MCF 10A (cell line): ENCODE measurements around the gene MTFP1. TPM values are rescaled to one million over a fixed set of nuclear protein-coding genes. Genes with fewer than 3 reads are reported as not detected.

ENCODE experiments used
- BruUV-seq: library from RNA; stranded (reverse); fragments of 400-500 nt; replicated peaks from 2 replicates; lab custom pipeline; 2021; lab: Mats Ljungman, UMichigan
- CTCF ChIA-PET: fragments of 300-600 bp; sonication (Branson Sonifier 250); formaldehyde crosslinking; extraction: SDS; loops from one replicate; lab custom pipeline; 2021; ENCODE audit warnings: antibody characterized with exemption, inconsistent platforms; lab: Yijun Ruan, JAX
- POLR2A ChIA-PET: fragments of 300-600, 350-650 bp; sonication (Branson Sonifier 250); formaldehyde crosslinking; extraction: SDS; loops from one replicate; lab custom pipeline; 2020; ENCODE audit warnings: antibody characterized with exemption, inconsistent platforms; lab: Yijun Ruan, JAX
- DNase-seq: peaks from one replicate; pipeline ENCODE4 v3.0.0-alpha.2; 2018; ENCODE audit not compliant: unreplicated experiment
- H3K27ac Mint-ChIP-seq: one replicate; pipeline ENCODE4 v1.8.0; 2022; ENCODE audit warnings: mild to moderate bottlenecking, low read depth, mixed read lengths; ENCODE audit not compliant: unreplicated experiment
- H3K27me3 Mint-ChIP-seq: one replicate; pipeline ENCODE4 v1.8.0; 2022; ENCODE audit warnings: mixed read lengths; ENCODE audit not compliant: insufficient read depth, unreplicated experiment
- H3K36me3 Mint-ChIP-seq: one replicate; pipeline ENCODE4 v1.8.0; 2022; ENCODE audit warnings: mild to moderate bottlenecking, moderate library complexity, mixed read lengths; ENCODE audit not compliant: insufficient read depth, unreplicated experiment
- H3K4me1 Mint-ChIP-seq: one replicate; pipeline ENCODE4 v1.8.0; 2022; ENCODE audit warnings: mixed read lengths; ENCODE audit not compliant: insufficient read depth, unreplicated experiment
- H3K4me3 Mint-ChIP-seq: one replicate; pipeline ENCODE4 v1.8.0; 2022; ENCODE audit warnings: mild to moderate bottlenecking, moderate library complexity, mixed read lengths; ENCODE audit not compliant: unreplicated experiment
- H3K9me3 Mint-ChIP-seq: one replicate; pipeline ENCODE4 v1.8.0; 2022; ENCODE audit warnings: mixed read lengths; ENCODE audit not compliant: unreplicated experiment
- CTCF ChIP-seq: fragments of 200-600 bp; IDR thresholded peaks from one replicate; pipeline ENCODE4 v1.8.0; 2022; ENCODE audit warnings: antibody characterized with exemption, mild to moderate bottlenecking; ENCODE audit not compliant: unreplicated experiment
- intact Hi-C: fragments of 100-400 bp; cut with micrococcal nuclease; formaldehyde crosslinking; loops from 2 replicates; pipeline ENCODE4 v1.14.1; 2022
- total RNA-seq: library from RNA; stranded (reverse); gene quantifications from 2 replicates; pipeline ENCODE4 v1.2.3, GENCODE V29; 2022

The MTFP1 gene
- total RNA-seq, 1 experiment from 2014 or later: 31.6 TPM

- peak; percentile 94 for DNase-seq
- peaks cover 50% of the 10 kb centered on the region for H3K4me1 Mint-ChIP-seq
- peak overlapping the region; percentile 54 for H3K4me3 Mint-ChIP-seq
- intact Hi-C loops: loop anchor here (1.0 kb wide), 1 partner anchor 9 kb away; no protein-coding TSS in a partner anchor
- ChIA-PET POLR2A (interaction anchor here (0.9 to 11.3 kb wide), 6 partner anchors 10 to 161 kb away, joined by 3 to 342 read pairs (median 10); partner anchors contain the start of genes MTFP1 and SEC14L2), CTCF (interaction anchor here (0.9 to 5.4 kb wide), 7 partner anchors 10 to 73 kb away, joined by 3 to 59 read pairs (median 6); partner anchors contain the start of genes MTFP1 and SEC14L2)
- H3K27ac Mint-ChIP-seq: peak overlapping the region; percentile 90
- peaks cover 96% of the 10 kb centered on the region for H3K36me3 Mint-ChIP-seq
- no peak for TF ChIP-seq CTCF
- no TSS peak for BruUV-seq
- H3K27me3 Mint-ChIP-seq: no peaks in the 10 kb centered on the region
- no peaks in the 10 kb centered on the region for H3K9me3 Mint-ChIP-seq
These were observed 13.8 kb upstream of the MTFP1 start for GRCh38 chr22:30411780-30412179.

- no TSS peak for BruUV-seq
- CTCF ChIA-PET: interaction anchor here (0.6 to 5.4 kb wide), 8 partner anchors 11 to 157 kb away, joined by 3 to 59 read pairs (median 4); partner anchors contain the start of gene MTFP1
- Mint-ChIP-seq H3K36me3 (peaks cover 97% of the 10 kb centered on the region), H3K27me3 (no peaks in the 10 kb centered on the region), H3K27ac (peak overlapping the region; percentile 90), H3K9me3 (no peaks in the 10 kb centered on the region), H3K4me1 (peaks cover 50% of the 10 kb centered on the region), H3K4me3 (no peak overlapping the region)
- intact Hi-C loops: no loop called here
- DNase-seq: no peak
- POLR2A ChIA-PET: interaction anchor here (0.6 to 11.3 kb wide), 5 partner anchors 9 to 218 kb away, joined by 3 to 342 read pairs (median 13); partner anchors contain the start of genes MTFP1 and SEC14L2
- no peak for TF ChIP-seq CTCF
These were observed 12.6 kb upstream of the MTFP1 start for GRCh38 chr22:30413001-30413400.

- CTCF ChIA-PET: interaction anchor here (0.6 to 5.4 kb wide), 7 partner anchors 10 to 580 kb away, joined by 3 to 59 read pairs (median 3); partner anchors contain the start of genes MTFP1 and RNF215
- Mint-ChIP-seq H3K4me1 (peaks cover 41% of the 10 kb centered on the region), H3K9me3 (no peaks in the 10 kb centered on the region), H3K27me3 (no peaks in the 10 kb centered on the region), H3K36me3 (peaks cover 95% of the 10 kb centered on the region), H3K4me3 (peak overlapping the region; percentile 12), H3K27ac (peak overlapping the region; percentile 66)
- POLR2A ChIA-PET: interaction anchor here (3.0 to 11.3 kb wide), 3 partner anchors 8 to 22 kb away, joined by 13 to 342 read pairs (median 90); partner anchors contain the start of genes MTFP1 and SEC14L2
- DNase-seq: peak; percentile 38
- intact Hi-C loops: no loop called here
- BruUV-seq: no TSS peak
- TF ChIP-seq CTCF: no peak
These were observed 11.6 kb upstream of the MTFP1 start for GRCh38 chr22:30413745-30414524.

- BruUV-seq: no TSS peak
- intact Hi-C loops: no loop called here
- no peak for DNase-seq
- H3K4me1 Mint-ChIP-seq: peaks cover 35% of the 10 kb centered on the region
- ChIA-PET POLR2A (interaction anchor here (0.6 to 11.3 kb wide), 3 partner anchors 7 to 32 kb away, joined by 3 to 342 read pairs (median 90); partner anchors contain the start of genes MTFP1 and SEC14L2), CTCF (interaction anchor here (0.5 to 5.4 kb wide), 8 partner anchors 9 to 839 kb away, joined by 3 to 59 read pairs (median 3); partner anchors contain the start of genes MTFP1 and RNF215)
- H3K36me3 Mint-ChIP-seq: peaks cover 95% of the 10 kb centered on the region
- peak overlapping the region; percentile 12 for H3K4me3 Mint-ChIP-seq
- H3K27ac Mint-ChIP-seq: peak overlapping the region; percentile 66
- H3K27me3 Mint-ChIP-seq: no peaks in the 10 kb centered on the region
- TF ChIP-seq CTCF: no peak
- no peaks in the 10 kb centered on the region for H3K9me3 Mint-ChIP-seq
These were observed 11.0 kb upstream of the MTFP1 start for GRCh38 chr22:30414525-30415047.
